ENCODE results near the gene EIF3F. TPM values are rescaled to one million over a fixed set of nuclear protein-coding genes. Genes with fewer than 3 reads are reported as not detected.
A peak's percentile ranks its signal among the peaks of the same experiment; 100 is the strongest.
"Not testable (repeated sequence)": the region's sequence is repeated elsewhere in the genome, so short reads cannot be mapped to it uniquely, and the experiment has no call there.

The EIF3F gene
- total RNA-seq, 4 donors from 2014 or later = 187 to 263 (median 231) TPM

DNA sequence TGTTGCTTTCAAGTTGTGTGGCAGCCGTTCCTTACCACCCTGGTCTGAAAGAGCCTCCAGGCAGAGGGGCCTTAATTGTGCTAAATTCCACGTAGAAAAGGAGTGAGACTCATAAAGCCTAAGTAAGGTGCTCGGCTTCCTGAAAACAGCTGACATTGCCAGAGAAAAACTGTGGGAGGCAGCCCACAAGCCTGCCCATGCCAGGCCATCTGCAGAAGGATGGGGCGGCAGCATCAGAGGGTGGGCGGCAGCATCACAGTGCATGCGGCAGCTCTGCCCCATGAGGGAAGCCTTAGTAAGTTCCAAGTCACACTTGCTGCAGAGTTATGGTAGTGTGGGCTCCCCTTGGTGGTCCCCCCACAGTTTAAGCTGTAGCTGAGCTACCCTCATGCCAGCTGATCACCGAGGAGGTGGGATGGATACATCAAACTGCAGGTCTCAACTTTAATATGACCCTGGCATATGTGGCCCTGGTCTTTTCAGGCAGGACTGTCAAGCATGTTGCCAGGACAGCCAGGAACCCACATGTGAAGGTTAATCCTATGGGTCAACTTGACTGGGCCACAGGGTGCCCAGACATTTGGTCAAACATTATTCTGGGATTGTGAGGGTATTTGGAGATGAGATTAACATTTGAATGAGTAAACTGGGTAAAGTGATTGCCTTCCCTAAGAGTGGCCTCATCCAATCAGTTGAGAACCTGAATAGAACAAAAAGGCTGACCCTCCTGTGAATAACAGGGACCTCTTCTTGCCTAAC is 3.1 kb upstream of the EIF3F start:
- 74 to 76% methylated on average over 7 of the region's 7 CpGs for WGBS, 2 donors
- intact Hi-C loops (cut with DNase I) = no loop called here
- Histone ChIP-seq H3K4me3 (replicated peaks in 1 of 3) (no peak overlapping the region), H3K27ac (no peak overlapping the region), H3K27me3 (no peaks in the 10 kb centered on the region), H3K9me3 (no peaks in the 10 kb centered on the region), H3K36me3 (peaks cover 0 to 2% of the 10 kb centered on the region in 2 donors), H3K4me1 (peaks cover 13 to 19% of the 10 kb centered on the region in 2 donors)
- DNase-seq = no peak
- no peak for TF ChIP-seq POLR2A (IDR thresholded peaks at IDR 0.05)
- TF ChIP-seq, protein P1, sequence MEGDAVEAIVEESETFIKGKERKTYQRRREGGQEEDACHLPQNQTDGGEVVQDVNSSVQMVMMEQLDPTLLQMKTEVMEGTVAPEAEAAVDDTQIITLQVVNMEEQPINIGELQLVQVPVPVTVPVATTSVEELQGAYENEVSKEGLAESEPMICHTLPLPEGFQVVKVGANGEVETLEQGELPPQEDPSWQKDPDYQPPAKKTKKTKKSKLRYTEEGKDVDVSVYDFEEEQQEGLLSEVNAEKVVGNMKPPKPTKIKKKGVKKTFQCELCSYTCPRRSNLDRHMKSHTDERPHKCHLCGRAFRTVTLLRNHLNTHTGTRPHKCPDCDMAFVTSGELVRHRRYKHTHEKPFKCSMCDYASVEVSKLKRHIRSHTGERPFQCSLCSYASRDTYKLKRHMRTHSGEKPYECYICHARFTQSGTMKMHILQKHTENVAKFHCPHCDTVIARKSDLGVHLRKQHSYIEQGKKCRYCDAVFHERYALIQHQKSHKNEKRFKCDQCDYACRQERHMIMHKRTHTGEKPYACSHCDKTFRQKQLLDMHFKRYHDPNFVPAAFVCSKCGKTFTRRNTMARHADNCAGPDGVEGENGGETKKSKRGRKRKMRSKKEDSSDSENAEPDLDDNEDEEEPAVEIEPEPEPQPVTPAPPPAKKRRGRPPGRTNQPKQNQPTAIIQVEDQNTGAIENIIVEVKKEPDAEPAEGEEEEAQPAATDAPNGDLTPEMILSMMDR (IDR thresholded peaks at IDR 0.05) = no peak

GRCh38 chr11:7987560-7987883 is 385 bp downstream of the EIF3F start:
- intact Hi-C loops (cut with DNase I) = loop anchor here (5.0 kb wide), 2 partner anchors 95 to 890 kb away; no protein-coding TSS in a partner anchor
- WGBS, 2 donors = 0 to 1% methylated on average over 10 to 12 of the region's 13 CpGs
- H3K4me3 ChIP-seq (replicated peaks in 1 of 3) = peak overlapping the region; percentile 42 to 92 (median 85)
- peak overlapping the region in 2 of 3 donors; percentile 38 to 58 for H3K27ac ChIP-seq
- DNase-seq, H3K9me3 ChIP-seq, H3K27me3 ChIP-seq, H3K36me3 ChIP-seq: not testable (repeated sequence)
- peaks cover 16 to 23% of the 10 kb centered on the region in 2 donors for H3K4me1 ChIP-seq

DNA sequence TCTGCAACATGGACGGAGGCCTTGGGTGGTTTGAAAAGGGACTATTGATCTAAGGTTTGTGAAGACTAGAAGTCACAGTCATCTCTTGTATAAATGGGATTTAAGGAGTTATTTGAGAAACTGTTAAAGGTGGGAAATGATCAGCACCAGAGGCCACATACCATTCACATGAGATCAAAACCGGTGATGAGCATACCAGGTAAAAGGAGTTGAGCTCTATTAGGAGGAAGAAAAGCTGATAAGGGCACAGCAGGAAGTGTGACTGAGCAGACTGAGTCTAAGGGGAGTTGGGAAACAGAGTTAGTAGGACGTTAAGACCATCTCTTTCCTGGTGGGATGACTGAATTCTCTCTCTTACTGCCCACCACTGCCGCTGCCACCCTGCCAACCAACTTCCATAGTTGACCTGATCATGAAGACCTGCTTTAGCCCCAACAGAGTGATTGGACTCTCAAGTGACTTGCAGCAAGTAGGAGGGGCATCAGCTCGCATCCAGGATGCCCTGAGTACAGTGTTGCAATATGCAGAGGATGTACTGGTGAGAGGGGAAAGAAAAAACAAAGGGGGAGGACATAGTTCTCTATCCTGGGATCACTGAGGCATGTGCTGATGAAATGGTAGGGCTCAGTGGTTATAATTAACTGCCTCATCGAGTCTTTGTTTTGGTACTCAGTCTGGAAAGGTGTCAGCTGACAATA is 7.6 kb downstream of the EIF3F start:
- no peak for DNase-seq
- 91 to 94% methylated on average over 6 of the region's 6 CpGs for WGBS, 2 donors
- H3K4me1 ChIP-seq = no peaks in the 10 kb centered on the region
- H3K27me3 ChIP-seq = no peaks in the 10 kb centered on the region
- H3K9me3 ChIP-seq = no peaks in the 10 kb centered on the region
- TF ChIP-seq POLR2A (IDR thresholded peaks at IDR 0.05) = no peak
- TF ChIP-seq, protein P1 (IDR thresholded peaks at IDR 0.05) = no peak
- no peak overlapping the region for H3K4me3 ChIP-seq (replicated peaks in 1 of 3)
- intact Hi-C loops (cut with DNase I) = no loop called here
- no peak overlapping the region for H3K27ac ChIP-seq
- peaks cover 51 to 68% of the 10 kb centered on the region in 2 donors for H3K36me3 ChIP-seq

- DNase-seq = no peak
- TF ChIP-seq, protein P1 (IDR thresholded peaks at IDR 0.05) = no peak
- H3K36me3 ChIP-seq = peaks cover 20 to 40% of the 10 kb centered on the region in 2 donors
- H3K4me3 ChIP-seq (replicated peaks in 1 of 3) = no peak overlapping the region
- no peaks in the 10 kb centered on the region for H3K4me1 ChIP-seq
- 92 to 94% methylated on average over 10 of the region's 10 CpGs for WGBS, 2 donors
- intact Hi-C loops (cut with DNase I) = no loop called here
- H3K27me3 ChIP-seq = no peaks in the 10 kb centered on the region
- H3K27ac ChIP-seq = no peak overlapping the region
- H3K9me3 ChIP-seq = no peaks in the 10 kb centered on the region
Measured at GRCh38 chr11:7999795-8000194, 12.7 kb downstream of the EIF3F start.

DNA sequence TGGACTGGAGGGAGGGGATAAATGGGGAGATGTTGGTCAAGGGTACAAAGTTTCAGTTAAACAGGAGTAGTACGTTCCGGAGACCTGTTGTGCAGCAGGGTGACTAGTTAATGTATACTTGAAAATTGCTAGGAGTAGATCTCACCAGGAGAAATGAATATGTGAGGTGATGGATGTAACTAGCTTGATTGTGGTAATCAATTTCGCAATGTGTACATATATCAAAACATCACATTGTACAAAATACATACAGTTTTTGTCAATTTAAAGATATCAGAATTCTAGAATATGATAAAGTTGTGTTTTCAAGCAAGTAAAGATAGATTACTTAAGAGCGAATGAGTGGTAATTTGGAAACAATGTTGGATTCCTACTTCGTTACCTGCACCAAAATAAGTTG is 13.3 kb downstream of the EIF3F start:
- intact Hi-C loops (cut with DNase I) = no loop called here
- 79 to 88% methylated on average over 5 of the region's 5 CpGs for WGBS, 2 donors
- TF ChIP-seq, protein P1 (IDR thresholded peaks at IDR 0.05) = no peak
- TF ChIP-seq POLR2A (IDR thresholded peaks at IDR 0.05) = no peak
- H3K4me1 ChIP-seq = no peaks in the 10 kb centered on the region
- H3K4me3 ChIP-seq (replicated peaks in 1 of 3) = no peak overlapping the region
- H3K9me3 ChIP-seq = no peaks in the 10 kb centered on the region
- peaks cover 14 to 34% of the 10 kb centered on the region in 2 donors for H3K36me3 ChIP-seq
- no peaks in the 10 kb centered on the region for H3K27me3 ChIP-seq
- H3K27ac ChIP-seq = no peak overlapping the region
- DNase-seq = no peak
